22Rv1 (cell line): Measurements from ENCODE around the gene KIAA1671.

Experiments used
- ZFX ChIP-seq: fragments of 450-650 bp; IDR thresholded peaks from 2 replicates; pipeline ENCODE4 v1.6.1; 2017; ENCODE audit warnings: antibody characterized with exemption, borderline replicate concordance
- TF ChIP-seq, protein P1 (sequence below): fragments of 450-650 bp; IDR thresholded peaks from 2 replicates; pipeline ENCODE4 v1.5.1; 2017; ENCODE audit warnings: mild to moderate bottlenecking

DNA sequence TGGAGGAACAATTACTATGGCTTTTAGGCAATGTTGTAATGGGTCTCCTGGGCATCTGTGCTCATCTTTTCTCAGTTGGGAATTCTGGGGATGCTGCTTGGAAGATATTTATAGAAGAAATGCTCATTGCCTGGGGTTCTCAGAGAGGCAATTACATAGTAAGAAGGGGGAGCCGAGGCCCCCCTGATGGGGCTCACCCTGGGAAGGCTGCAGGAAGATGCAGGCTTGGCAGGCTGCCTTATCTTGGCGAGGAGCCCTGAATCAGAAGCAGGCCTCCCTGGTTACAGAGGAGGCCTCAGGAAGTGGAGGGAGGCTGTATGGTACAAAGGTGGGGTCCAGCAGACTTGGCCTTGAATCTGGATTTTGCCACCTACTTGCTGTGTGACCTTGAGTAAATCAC is 186.5 kb downstream of the KIAA1671 start:
- TF ChIP-seq, protein P1, sequence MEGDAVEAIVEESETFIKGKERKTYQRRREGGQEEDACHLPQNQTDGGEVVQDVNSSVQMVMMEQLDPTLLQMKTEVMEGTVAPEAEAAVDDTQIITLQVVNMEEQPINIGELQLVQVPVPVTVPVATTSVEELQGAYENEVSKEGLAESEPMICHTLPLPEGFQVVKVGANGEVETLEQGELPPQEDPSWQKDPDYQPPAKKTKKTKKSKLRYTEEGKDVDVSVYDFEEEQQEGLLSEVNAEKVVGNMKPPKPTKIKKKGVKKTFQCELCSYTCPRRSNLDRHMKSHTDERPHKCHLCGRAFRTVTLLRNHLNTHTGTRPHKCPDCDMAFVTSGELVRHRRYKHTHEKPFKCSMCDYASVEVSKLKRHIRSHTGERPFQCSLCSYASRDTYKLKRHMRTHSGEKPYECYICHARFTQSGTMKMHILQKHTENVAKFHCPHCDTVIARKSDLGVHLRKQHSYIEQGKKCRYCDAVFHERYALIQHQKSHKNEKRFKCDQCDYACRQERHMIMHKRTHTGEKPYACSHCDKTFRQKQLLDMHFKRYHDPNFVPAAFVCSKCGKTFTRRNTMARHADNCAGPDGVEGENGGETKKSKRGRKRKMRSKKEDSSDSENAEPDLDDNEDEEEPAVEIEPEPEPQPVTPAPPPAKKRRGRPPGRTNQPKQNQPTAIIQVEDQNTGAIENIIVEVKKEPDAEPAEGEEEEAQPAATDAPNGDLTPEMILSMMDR: no peak
- TF ChIP-seq ZFX: no peak
